Uterus (tissue), 4 donors: ENCODE results near the gene ECT2L. TPM values are rescaled to one million over a fixed set of nuclear protein-coding genes. Genes with fewer than 3 reads are reported as not detected.

Experiments used
- DNase-seq, 2 donors: peaks; one replicate each; pipeline ENCODE4 v3.0.0-alpha.2; 2019 to 2020
- H3K27ac ChIP-seq, 2 donors: fragments of 200-600 bp; sonication (generic); 1 replicate in 1 of 2; 2 replicates in 1 of 2; pipeline ENCODE4 v1.5.1; 2016 to 2018
- H3K27me3 ChIP-seq, 2 donors: fragments of 200-600 bp; sonication (generic); one replicate each; pipeline ENCODE4 v1.5.1; 2018 to 2019; ENCODE audit warnings: control low read depth in 1 of 2
- H3K36me3 ChIP-seq, 2 donors: fragments of 200-600 bp; sonication (generic); one replicate each; pipeline ENCODE4 v1.5.1; 2019; ENCODE audit warnings: control low read depth in 1 of 2
- H3K4me1 ChIP-seq, 2 donors: fragments of 200-600 bp; sonication (generic); one replicate each; pipeline ENCODE4 v1.5.1; 2018 to 2019; ENCODE audit warnings: control low read depth in 1 of 2
- H3K4me3 ChIP-seq, 2 donors: fragments of 200-600 bp; sonication (generic); 1 replicate in 1 of 2; 2 replicates in 1 of 2; pipeline ENCODE4 v1.5.1; 2018 to 2019; ENCODE audit warnings: mild to moderate bottlenecking in 1 of 2
- H3K9me3 ChIP-seq, 2 donors: fragments of 200-600 bp; sonication (generic); one replicate each; pipeline ENCODE4 v1.5.1; 2019; ENCODE audit warnings: control low read depth in 1 of 2
- CTCF ChIP-seq, 4 experiments: fragments of 200-600 bp in 2 of 4; fragments of 450-650 bp in 2 of 4; sonication (generic) in 2 of 4; IDR thresholded peaks; one replicate each; pipeline ENCODE4 v1.5.1; 2016 to 2019; ENCODE audit warnings: antibody characterized with exemption in 4 of 4, mild to moderate bottlenecking in 2 of 4, moderate library complexity in 1 of 4
- POLR2A ChIP-seq, 2 donors: fragments of 450-650 bp; IDR thresholded peaks; one replicate each; pipeline ENCODE4 v1.6.1; 2016; ENCODE audit warnings: antibody characterized with exemption in 2 of 2, mild to moderate bottlenecking in 1 of 2, moderate library complexity in 1 of 2
- intact Hi-C: fragments of 100-400 bp; cut with DNase I; formaldehyde crosslinking; loops from one replicate; pipeline ENCODE4 v1.15.1; 2023; ENCODE audit warnings: low total_unique reads
- total RNA-seq, 4 donors: library from RNA; depleted of rRNA in 3 of 4; stranded (reverse); fragments of >200 nt in 3 of 4; gene quantifications; one replicate each; pipeline versions ENCODE4 v1.1.0 to v1.2.4, GENCODE V29; 2014 to 2023
- donor health status: DM: yes; HTN: yes; CAD: no.

ECT2L gene
- total RNA-seq, 4 donors from 2014 or later = 0.51 to 1.5 (median 0.99) TPM

- no peaks in the 10 kb centered on the region for H3K36me3 ChIP-seq
- H3K4me3 ChIP-seq = no peak overlapping the region
- intact Hi-C loops = no loop called here
- H3K4me1 ChIP-seq = no peaks in the 10 kb centered on the region
- TF ChIP-seq POLR2A (IDR thresholded peaks at IDR 0.05) (no peak), CTCF (IDR thresholded peaks at IDR 0.05) (no peak)
- H3K9me3 ChIP-seq = no peaks in the 10 kb centered on the region
- no peak overlapping the region for H3K27ac ChIP-seq
- H3K27me3 ChIP-seq = no peaks in the 10 kb centered on the region
- no peak for DNase-seq
Measured at GRCh38 chr6:138882369-138883017, 86.6 kb downstream of the ECT2L start.

GRCh38 chr6:138885156-138885819 lies 89.4 kb downstream of the ECT2L start:
- Histone ChIP-seq H3K36me3 (no peaks in the 10 kb centered on the region), H3K27me3 (no peaks in the 10 kb centered on the region), H3K4me1 (no peaks in the 10 kb centered on the region), H3K4me3 (no peak overlapping the region), H3K27ac (no peak overlapping the region), H3K9me3 (no peaks in the 10 kb centered on the region)
- intact Hi-C loops = no loop called here
- no peak for DNase-seq
- no peak for TF ChIP-seq POLR2A (IDR thresholded peaks at IDR 0.05)
- no peak for TF ChIP-seq CTCF (IDR thresholded peaks at IDR 0.05)

GRCh38 chr6:138891255-138891986 lies 95.5 kb downstream of the ECT2L start:
- H3K4me1 ChIP-seq = no peaks in the 10 kb centered on the region
- H3K27me3 ChIP-seq = no peaks in the 10 kb centered on the region
- DNase-seq = no peak
- no peaks in the 10 kb centered on the region for H3K36me3 ChIP-seq
- TF ChIP-seq CTCF (IDR thresholded peaks at IDR 0.05) (no peak), POLR2A (IDR thresholded peaks at IDR 0.05) (no peak)
- no peaks in the 10 kb centered on the region for H3K9me3 ChIP-seq
- H3K4me3 ChIP-seq = no peak overlapping the region
- intact Hi-C loops = no loop called here
- no peak overlapping the region for H3K27ac ChIP-seq

- Histone ChIP-seq H3K36me3 (no peaks in the 10 kb centered on the region), H3K27ac (no peak overlapping the region), H3K9me3 (no peaks in the 10 kb centered on the region), H3K4me3 (no peak overlapping the region), H3K4me1 (no peaks in the 10 kb centered on the region), H3K27me3 (no peaks in the 10 kb centered on the region)
- TF ChIP-seq POLR2A (IDR thresholded peaks at IDR 0.05) = no peak
- TF ChIP-seq CTCF (IDR thresholded peaks at IDR 0.05) = no peak
- intact Hi-C loops = no loop called here
- no peak for DNase-seq
Measured at GRCh38 chr6:138896104-138896756, 100.3 kb downstream of the ECT2L start.
